PC-3 (cell line): ENCODE measurements around the gene PLXNA2. TPM values are rescaled to one million over a fixed set of nuclear protein-coding genes. Genes with fewer than 3 reads are reported as not detected.

Experiments used
- ATAC-seq: fragments of 200-7000 bp; cut with Tn5 transposase; 2 replicates; pipeline ENCODE4 v1.9.1; 2020; ENCODE audit warnings: mild to moderate bottlenecking, moderate library complexity
- BruUV-seq: library from RNA; stranded (reverse); fragments of 400-500 nt; replicated peaks from 2 replicates; lab custom pipeline; 2021; lab: Mats Ljungman, UMichigan
- CTCF ChIA-PET: fragments of 300-600 bp; sonication (Branson Sonifier 250); formaldehyde crosslinking; loops from one replicate; lab custom pipeline; 2022; ENCODE audit warnings: antibody characterized with exemption; lab: Charles Lee
- POLR2A ChIA-PET: fragments of 300-600 bp; sonication (Branson Sonifier 250); formaldehyde crosslinking; loops from one replicate; lab custom pipeline; 2022; ENCODE audit warnings: antibody characterized with exemption; ENCODE audit not compliant: unreplicated experiment; lab: Charles Lee
- DNase-seq: peaks from one replicate; pipeline ENCODE4 v3.0.0-alpha.2; 2015
- H2AFZ ChIP-seq: fragments of 300-600 bp; sonication (generic); 2 replicates; pipeline ENCODE4 v1.6.0; 2016; ENCODE audit warnings: antibody characterized with exemption, low read length
- H3F3A ChIP-seq: fragments of 300-600 bp; sonication (generic); one replicate; pipeline ENCODE4 v1.6.0; 2017; ENCODE audit warnings: antibody characterized with exemption, low read length, control low read depth, mild to moderate bottlenecking; ENCODE audit not compliant: unreplicated experiment
- H3K27ac ChIP-seq: fragments of 300-600 bp; sonication (generic); 2 replicates; pipeline ENCODE4 v1.5.1; 2016; ENCODE audit warnings: mild to moderate bottlenecking, low read length
- H3K27me3 ChIP-seq: fragments of 300-600 bp; sonication (generic); 2 replicates; pipeline ENCODE4 v1.6.1; 2016; ENCODE audit warnings: low read length, mixed read lengths
- H3K36me3 ChIP-seq: fragments of 300-600 bp; sonication (generic); 2 replicates; pipeline ENCODE4 v1.6.1; 2016; ENCODE audit warnings: low read depth, mixed run types, low read length, mixed read lengths
- H3K4me1 ChIP-seq: fragments of 300-600 bp; sonication (generic); 2 replicates; pipeline ENCODE4 v1.5.1; 2016; ENCODE audit warnings: low read length; ENCODE audit not compliant: insufficient read depth
- H3K4me2 ChIP-seq: fragments of 300-600 bp; sonication (generic); 2 replicates; pipeline ENCODE4 v1.6.0; 2016; ENCODE audit warnings: low read length
- H3K4me3 ChIP-seq: fragments of 300-600 bp; sonication (generic); 2 replicates; pipeline ENCODE4 v1.5.1; 2016; ENCODE audit warnings: mild to moderate bottlenecking, low read length, mixed read lengths
- H3K79me2 ChIP-seq: fragments of 300-600 bp; sonication (generic); 2 replicates; pipeline ENCODE4 v1.6.1; 2017; ENCODE audit warnings: low read length, mixed read lengths
- H3K9ac ChIP-seq: fragments of 300-600 bp; sonication (generic); 2 replicates; pipeline ENCODE4 v1.6.0; 2016; ENCODE audit warnings: mild to moderate bottlenecking, low read length
- H3K9me2 ChIP-seq: fragments of 300-600 bp; sonication (generic); replicated peaks from 2 replicates; pipeline ENCODE4 v1.6.1; 2016; ENCODE audit warnings: mixed run types, low read length, mixed read lengths
- H3K9me3 ChIP-seq: fragments of 300-600 bp; sonication (generic); 2 replicates; pipeline ENCODE4 v1.6.1; 2016; ENCODE audit warnings: low read length, mixed read lengths
- H4K20me1 ChIP-seq: fragments of 300-600 bp; sonication (generic); 2 replicates; pipeline ENCODE4 v1.6.1; 2016; ENCODE audit warnings: low read length, mixed read lengths
- EZH2 ChIP-seq: fragments of 300-600 bp; sonication (generic); IDR thresholded peaks from one replicate; pipeline ENCODE4 v1.6.1; 2017; ENCODE audit warnings: antibody characterized with exemption, mild to moderate bottlenecking, low read length; ENCODE audit not compliant: unreplicated experiment
- EZH2phosphoT487 ChIP-seq: fragments of 300-600 bp; sonication (generic); IDR thresholded peaks from 2 replicates; pipeline ENCODE4 v1.6.1; 2018; ENCODE audit warnings: mild to moderate bottlenecking, antibody characterized with exemption, low read length, borderline replicate concordance
- intact Hi-C: fragments of 100-400 bp; cut with micrococcal nuclease; formaldehyde crosslinking; loops from 2 replicates; pipeline ENCODE4 v1.9.0; 2023
- total RNA-seq: library from RNA; depleted of rRNA; stranded (reverse); fragments of >200 nt; gene quantifications from 2 replicates; pipeline ENCODE4 v1.2.3, GENCODE V29; 2014
- TF ChIP-seq, protein P1 (sequence below): fragments of 300-600 bp; sonication (generic); conservative IDR thresholded peaks from 2 replicates; pipeline ENCODE4 v1.5.1; 2017; ENCODE audit warnings: antibody characterized with exemption, low read depth, mild to moderate bottlenecking, low read length

PLXNA2 gene
- total RNA-seq, 1 experiment from 2014 or later = 16.2 TPM

DNA sequence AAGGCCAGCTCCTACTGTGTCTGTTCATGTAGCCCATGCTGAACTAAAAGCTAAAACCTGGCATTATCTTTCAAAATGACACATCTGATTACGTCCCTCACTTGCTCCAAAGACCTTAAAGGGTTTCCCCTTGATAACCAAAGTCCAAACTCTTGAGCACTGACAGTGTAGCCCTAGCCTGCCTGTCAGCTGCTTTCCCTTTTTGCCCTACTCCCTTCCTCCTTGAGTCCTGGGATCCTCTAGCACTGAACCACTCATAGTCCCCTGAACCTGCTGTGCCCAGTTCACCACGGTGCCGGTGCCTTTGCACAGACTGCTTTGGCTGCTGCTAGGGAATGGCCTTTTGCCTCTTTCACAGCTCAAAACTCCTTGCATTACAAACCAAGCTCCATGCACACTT lies 67.5 kb downstream of the PLXNA2 start:
- Histone ChIP-seq H3K4me3 (no peak overlapping the region), H3K9me3 (no peaks in the 10 kb centered on the region), H3F3A (peaks cover 3% of the 10 kb centered on the region), H3K4me1 (peaks cover 49% of the 10 kb centered on the region), H3K9me2 (no peaks in the 10 kb centered on the region), H4K20me1 (no peaks in the 10 kb centered on the region), H3K4me2 (no peak overlapping the region), H3K36me3 (no peaks in the 10 kb centered on the region), H3K27me3 (no peaks in the 10 kb centered on the region), H3K27ac (no peak overlapping the region), H3K79me2 (no peaks in the 10 kb centered on the region), H2AFZ (no peak overlapping the region), H3K9ac (no peak overlapping the region)
- ATAC-seq (no peak), DNase-seq (no peak)
- intact Hi-C loops = no loop called here
- no peak for TF ChIP-seq EZH2
- TF ChIP-seq EZH2phosphoT487 = no peak
- TF ChIP-seq, protein P1, sequence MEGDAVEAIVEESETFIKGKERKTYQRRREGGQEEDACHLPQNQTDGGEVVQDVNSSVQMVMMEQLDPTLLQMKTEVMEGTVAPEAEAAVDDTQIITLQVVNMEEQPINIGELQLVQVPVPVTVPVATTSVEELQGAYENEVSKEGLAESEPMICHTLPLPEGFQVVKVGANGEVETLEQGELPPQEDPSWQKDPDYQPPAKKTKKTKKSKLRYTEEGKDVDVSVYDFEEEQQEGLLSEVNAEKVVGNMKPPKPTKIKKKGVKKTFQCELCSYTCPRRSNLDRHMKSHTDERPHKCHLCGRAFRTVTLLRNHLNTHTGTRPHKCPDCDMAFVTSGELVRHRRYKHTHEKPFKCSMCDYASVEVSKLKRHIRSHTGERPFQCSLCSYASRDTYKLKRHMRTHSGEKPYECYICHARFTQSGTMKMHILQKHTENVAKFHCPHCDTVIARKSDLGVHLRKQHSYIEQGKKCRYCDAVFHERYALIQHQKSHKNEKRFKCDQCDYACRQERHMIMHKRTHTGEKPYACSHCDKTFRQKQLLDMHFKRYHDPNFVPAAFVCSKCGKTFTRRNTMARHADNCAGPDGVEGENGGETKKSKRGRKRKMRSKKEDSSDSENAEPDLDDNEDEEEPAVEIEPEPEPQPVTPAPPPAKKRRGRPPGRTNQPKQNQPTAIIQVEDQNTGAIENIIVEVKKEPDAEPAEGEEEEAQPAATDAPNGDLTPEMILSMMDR = no peak
- ChIA-PET POLR2A (no interaction called here), CTCF (no interaction called here)
- no TSS peak for BruUV-seq

DNA sequence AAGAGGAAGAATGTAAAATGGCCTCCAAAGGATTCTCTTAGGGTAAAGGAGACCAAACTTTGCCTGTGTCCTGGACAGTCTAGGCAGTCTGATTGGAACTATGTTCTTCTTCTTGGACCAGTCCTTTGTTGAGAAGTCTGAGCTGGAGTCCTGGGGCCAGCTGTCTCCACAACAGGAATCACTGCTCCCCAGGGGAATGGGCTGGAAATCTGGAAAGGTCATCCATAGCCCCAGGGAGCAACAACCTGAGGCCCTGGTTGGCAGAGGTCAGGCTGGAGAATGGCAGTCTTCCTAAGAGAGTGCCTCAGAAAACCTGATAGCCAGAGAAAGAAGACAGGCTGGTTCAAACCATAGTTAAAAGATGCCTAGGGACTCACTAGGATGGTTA lies 68.7 kb downstream of the PLXNA2 start:
- H3K9me3 ChIP-seq = no peaks in the 10 kb centered on the region
- DNase-seq (no peak), ATAC-seq (no peak)
- H4K20me1 ChIP-seq = no peaks in the 10 kb centered on the region
- no peaks in the 10 kb centered on the region for H3K9me2 ChIP-seq
- no peaks in the 10 kb centered on the region for H3K27me3 ChIP-seq
- no TSS peak for BruUV-seq
- H3F3A ChIP-seq = peaks cover 3% of the 10 kb centered on the region
- no peak overlapping the region for H3K4me3 ChIP-seq
- TF ChIP-seq EZH2phosphoT487 = no peak
- TF ChIP-seq, protein P1 = no peak
- no peak for TF ChIP-seq EZH2
- H2AFZ ChIP-seq = no peak overlapping the region
- H3K9ac ChIP-seq = no peak overlapping the region
- no peaks in the 10 kb centered on the region for H3K79me2 ChIP-seq
- H3K4me2 ChIP-seq = no peak overlapping the region
- intact Hi-C loops = no loop called here
- ChIA-PET CTCF (no interaction called here), POLR2A (interaction anchor here (0.6 kb wide), 1 partner anchor 278 kb away, joined by 3 read pairs; no protein-coding TSS in a partner anchor)
- peaks cover 39% of the 10 kb centered on the region for H3K4me1 ChIP-seq
- no peak overlapping the region for H3K27ac ChIP-seq
- H3K36me3 ChIP-seq = no peaks in the 10 kb centered on the region

GRCh38 chr1:208174731-208175507 lies 69.3 kb downstream of the PLXNA2 start:
- BruUV-seq = no TSS peak
- Histone ChIP-seq H4K20me1 (no peaks in the 10 kb centered on the region), H3K36me3 (no peaks in the 10 kb centered on the region), H3K27me3 (no peaks in the 10 kb centered on the region), H3K4me1 (peaks cover 33% of the 10 kb centered on the region), H3K9me2 (no peaks in the 10 kb centered on the region), H3K27ac (no peak overlapping the region), H2AFZ (no peak overlapping the region), H3F3A (peaks cover 3% of the 10 kb centered on the region), H3K79me2 (no peaks in the 10 kb centered on the region), H3K9me3 (no peaks in the 10 kb centered on the region), H3K4me3 (no peak overlapping the region), H3K4me2 (no peak overlapping the region), H3K9ac (no peak overlapping the region)
- POLR2A ChIA-PET = interaction anchor here (0.6 kb wide), 1 partner anchor 12 kb away, joined by 5 read pairs; no protein-coding TSS in a partner anchor
- no peak for ATAC-seq
- CTCF ChIA-PET = no interaction called here
- intact Hi-C loops = no loop called here
- no peak for DNase-seq
- TF ChIP-seq, protein P1 = no peak
- TF ChIP-seq EZH2phosphoT487 (no peak), EZH2 (no peak)
